ENCODE results near the gene HTT. TPM values are rescaled to one million over a fixed set of nuclear protein-coding genes. Genes with fewer than 3 reads are reported as not detected.

HTT gene
- polyA plus RNA-seq, 2 of the 4 experiments (the other 2 are of a cell fraction) = 14.5 to 16.9 TPM

- WGBS (ENCODE audit: missing lambda C conversion rate) = 79% methylated on average over 5 of the region's 6 CpGs
- POLR2A ChIA-PET = no interaction called here
- DNase-seq (ENCODE audit: low read depth in 1 of 2, low spot score in 1 of 2) (no peak), ATAC-seq (no peak), FAIRE-seq (no peak)
- TF ChIP-seq MAX (IDR thresholded peaks at IDR 0.05) (no peak), TFCP2L1 (CRISPR knock-in tag; IDR thresholded peaks at IDR 0.05) (no peak), SREBF2 (IDR thresholded peaks at IDR 0.05) (no peak), ESRRA (IDR thresholded peaks at IDR 0.05; ENCODE audit: borderline replicate concordance, low read length) (no peak), NPAS2 (CRISPR knock-in tag; IDR thresholded peaks at IDR 0.05; ENCODE audit: borderline replicate concordance) (no peak), EHF (CRISPR knock-in tag; IDR thresholded peaks at IDR 0.05) (no peak), HES2 (IDR thresholded peaks at IDR 0.05) (no peak), CBX8 (IDR thresholded peaks at IDR 0.05) (no peak), HDAC2 (IDR thresholded peaks at IDR 0.05) (no peak), ZSCAN20 (CRISPR knock-in tag; IDR thresholded peaks at IDR 0.05) (no peak), TP53 (CRISPR knock-in tag; IDR thresholded peaks at IDR 0.05) (no peak), ELK1 (IDR thresholded peaks at IDR 0.05; ENCODE audit: low read depth, low read length) (no peak), KDM5A (IDR thresholded peaks at IDR 0.05) (no peak), JUN (IDR thresholded peaks at IDR 0.05) (no peak), RFX5 (IDR thresholded peaks at IDR 0.05) (no peak), NFE2L2 (conservative IDR thresholded peaks at IDR 0.05; ENCODE audit: low read length) (no peak), SMC3 (IDR thresholded peaks at IDR 0.05) (no peak), HOXB5 (CRISPR knock-in tag; IDR thresholded peaks at IDR 0.05) (no peak), ATOH8 (CRISPR knock-in tag; IDR thresholded peaks at IDR 0.05; ENCODE audit: low read depth) (no peak)
- CTCF ChIA-PET = no interaction called here
- no peak overlapping the region for H3K27ac ChIP-seq
- no peaks in the 10 kb centered on the region for H3K9me3 ChIP-seq
- H3K4me1 ChIP-seq = no peaks in the 10 kb centered on the region
- no peak overlapping the region for H3K4me3 ChIP-seq
- no peak overlapping the region for H3K4me2 ChIP-seq
These were observed 152.5 kb downstream of the HTT start for GRCh38 chr4:3226944-3227343.

GRCh38 chr4:3227878-3228675, 153.6 kb downstream of the HTT start:
- no peak overlapping the region for H3K4me2 ChIP-seq
- no peak for TF ChIP-seq NFE2L2 (conservative IDR thresholded peaks at IDR 0.05; ENCODE audit: low read length)
- TF ChIP-seq NPAS2 (CRISPR knock-in tag; IDR thresholded peaks at IDR 0.05; ENCODE audit: borderline replicate concordance) = no peak
- no peak for TF ChIP-seq HOXB5 (CRISPR knock-in tag; IDR thresholded peaks at IDR 0.05)
- ChIA-PET POLR2A (no interaction called here), CTCF (no interaction called here)
- WGBS (ENCODE audit: missing lambda C conversion rate) = 91% methylated on average over 18 of the region's 23 CpGs
- FAIRE-seq (no peak), DNase-seq (ENCODE audit: low read depth in 1 of 2, low spot score in 1 of 2) (no peak), ATAC-seq (no peak)
- no peaks in the 10 kb centered on the region for H3K9me3 ChIP-seq
- no peak overlapping the region for H3K27ac ChIP-seq
- H3K4me1 ChIP-seq = no peaks in the 10 kb centered on the region
- no peak overlapping the region for H3K4me3 ChIP-seq

GRCh38 chr4:3228881-3229280, 154.4 kb downstream of the HTT start:
- ATAC-seq (no peak), DNase-seq (ENCODE audit: low read depth in 1 of 2, low spot score in 1 of 2) (no peak), FAIRE-seq (no peak)
- H3K27ac ChIP-seq = no peak overlapping the region
- WGBS (ENCODE audit: missing lambda C conversion rate) = 91% methylated on average over 12 of the region's 13 CpGs
- H3K4me3 ChIP-seq = no peak overlapping the region
- TF ChIP-seq HMGXB4 (CRISPR knock-in tag; IDR thresholded peaks at IDR 0.05; ENCODE audit: borderline replicate concordance) (no peak), GATA3 (IDR thresholded peaks at IDR 0.05; ENCODE audit: borderline replicate concordance) (no peak), CHD4 (IDR thresholded peaks at IDR 0.05; ENCODE audit: borderline replicate concordance) (no peak), CHD2 (IDR thresholded peaks at IDR 0.05; ENCODE audit: low read length, partially characterized antibody) (no peak)
- POLR2A ChIA-PET = no interaction called here
- CTCF ChIA-PET = no interaction called here
- H3K4me2 ChIP-seq = no peak overlapping the region
- H3K9me3 ChIP-seq = no peaks in the 10 kb centered on the region
- no peaks in the 10 kb centered on the region for H3K4me1 ChIP-seq
